DND-41 (cell line): ENCODE data around the gene OR4F6.
A peak's percentile ranks its signal among the peaks of the same experiment; 100 is the strongest.
"Not testable (repeated sequence)": the region's sequence is repeated elsewhere in the genome, so short reads cannot be mapped to it uniquely, and the experiment has no call there.

Experiments
- ATAC-seq: fragments of 200-7000 bp; cut with Tn5 transposase; 3 replicates; pipeline ENCODE4 v1.9.1; 2021; ENCODE audit warnings: low read depth; ENCODE audit not compliant: insufficient read depth
- DNase-seq: peaks from one replicate; pipeline ENCODE4 v3.0.0-alpha.2; 2020
- H2AFZ ChIP-seq: 2 replicates; pipeline ENCODE4 v1.6.0; 2012; ENCODE audit warnings: low read depth, low read length
- H3K27ac ChIP-seq: 2 replicates; pipeline ENCODE4 v1.5.1; 2012; ENCODE audit warnings: low read length, inconsistent platforms
- H3K27me3 ChIP-seq: fragments of 200-600 bp; sonication (generic); 2 replicates; pipeline ENCODE4 v1.6.0; 2012; ENCODE audit warnings: low read length, mild to moderate bottlenecking, inconsistent platforms; ENCODE audit not compliant: insufficient read depth, poor library complexity
- H3K36me3 ChIP-seq: 2 replicates; pipeline ENCODE4 v1.5.1; 2012; ENCODE audit warnings: low read length, inconsistent platforms; ENCODE audit not compliant: insufficient read depth
- H3K4me1 ChIP-seq: 2 replicates; pipeline ENCODE4 v1.5.1; 2012; ENCODE audit warnings: mild to moderate bottlenecking, low read length; ENCODE audit not compliant: insufficient read depth
- H3K4me2 ChIP-seq: 2 replicates; pipeline ENCODE4 v1.6.0; 2012; ENCODE audit warnings: mild to moderate bottlenecking, moderate library complexity, low read length, inconsistent platforms; ENCODE audit not compliant: insufficient read depth
- H3K4me3 ChIP-seq, 2 experiments: fragments of 200-600 bp in 1 of 2; shearing (Covaris generic) in 1 of 2; 2 replicates each; pipeline ENCODE4 v1.5.1; 2012 to 2016; ENCODE audit warnings: inconsistent platforms in 2 of 2, low read length in 2 of 2, mild to moderate bottlenecking in 2 of 2, low read depth in 1 of 2, moderate library complexity in 1 of 2
- H3K79me2 ChIP-seq: 2 replicates; pipeline ENCODE4 v1.6.0; 2012; ENCODE audit warnings: low read length, inconsistent platforms; ENCODE audit not compliant: insufficient read depth
- H3K9ac ChIP-seq: 2 replicates; pipeline ENCODE4 v1.6.0; 2012; ENCODE audit warnings: low read depth, mild to moderate bottlenecking, inconsistent platforms, low read length, moderate library complexity
- H3K9me3 ChIP-seq: 2 replicates; pipeline ENCODE4 v1.5.1; 2012; ENCODE audit warnings: low read length, moderate library complexity, mild to moderate bottlenecking, inconsistent platforms; ENCODE audit not compliant: insufficient read depth, severe bottlenecking
- H4K20me1 ChIP-seq: 2 replicates; pipeline ENCODE4 v1.6.0; 2012; ENCODE audit warnings: low read length; ENCODE audit not compliant: insufficient read depth
- CTCF ChIP-seq: IDR thresholded peaks from 2 replicates; pipeline ENCODE4 v1.5.1; 2012; ENCODE audit warnings: borderline replicate concordance, low read length, moderate library complexity, mild to moderate bottlenecking; ENCODE audit not compliant: poor library complexity, severe bottlenecking; ENCODE audit errors: extremely low read depth
- EZH2 ChIP-seq: IDR thresholded peaks from 3 replicates; pipeline ENCODE4 v1.6.1; 2012; ENCODE audit warnings: borderline replicate concordance, low read depth, mild to moderate bottlenecking, moderate library complexity, low read length, inconsistent platforms; ENCODE audit not compliant: severe bottlenecking

Gene OR4F6

GRCh38 chr15:101772921-101773320 lies 30.4 kb upstream of the OR4F6 start:
- Histone ChIP-seq H3K4me1 (no peaks in the 10 kb centered on the region), H3K27ac (no peak overlapping the region), H3K9ac (no peak overlapping the region), H3K9me3 (no peaks in the 10 kb centered on the region), H3K4me2 (no peak overlapping the region), H3K27me3 (peaks cover 3% of the 10 kb centered on the region), H3K36me3 (no peaks in the 10 kb centered on the region), H4K20me1 (no peaks in the 10 kb centered on the region), H2AFZ (no peak overlapping the region), H3K79me2 (no peaks in the 10 kb centered on the region), H3K4me3 (no peak overlapping the region)
- ATAC-seq (no peak), DNase-seq (no peak)
- TF ChIP-seq EZH2 (no peak), CTCF (no peak)

GRCh38 chr15:101773496-101774100 lies 29.7 kb upstream of the OR4F6 start:
- TF ChIP-seq EZH2 = no peak
- peak; percentile 48 for TF ChIP-seq CTCF
- H3K9me3 ChIP-seq = no peaks in the 10 kb centered on the region
- no peak overlapping the region for H3K27ac ChIP-seq
- no peak for ATAC-seq
- H3K27me3 ChIP-seq = peaks cover 3% of the 10 kb centered on the region
- no peaks in the 10 kb centered on the region for H3K4me1 ChIP-seq
- no peak overlapping the region for H2AFZ ChIP-seq
- no peak overlapping the region for H3K4me2 ChIP-seq
- no peak for DNase-seq
- no peaks in the 10 kb centered on the region for H4K20me1 ChIP-seq
- H3K9ac ChIP-seq = no peak overlapping the region
- no peaks in the 10 kb centered on the region for H3K36me3 ChIP-seq
- H3K79me2 ChIP-seq = no peaks in the 10 kb centered on the region
- no peak overlapping the region for H3K4me3 ChIP-seq

DNA sequence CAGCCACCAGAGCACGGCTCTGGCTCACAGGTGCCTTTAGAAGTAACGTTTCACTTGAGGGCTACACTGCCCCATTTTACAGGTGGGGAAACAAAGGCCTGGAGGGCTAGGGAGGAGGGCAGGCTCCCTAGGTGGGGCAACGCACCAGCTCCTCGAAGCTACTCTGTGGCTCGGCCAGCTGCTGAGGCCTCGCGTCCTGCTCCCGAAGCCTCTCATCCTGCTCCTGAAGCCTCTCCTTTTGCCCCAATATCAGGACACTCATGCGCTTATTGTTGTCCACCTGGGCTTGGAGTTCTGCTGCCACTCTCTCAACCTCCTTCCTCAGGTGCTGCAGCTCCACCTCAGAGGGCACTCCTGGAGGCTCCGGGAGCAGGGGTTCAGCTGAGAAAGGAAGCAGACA lies 28.2 kb upstream of the OR4F6 start:
- Histone ChIP-seq H3K27ac (no peak overlapping the region), H3K9me3 (no peaks in the 10 kb centered on the region), H3K79me2 (no peaks in the 10 kb centered on the region), H3K4me1 (no peaks in the 10 kb centered on the region), H3K9ac (no peak overlapping the region), H3K4me3 (no peak overlapping the region), H3K36me3 (no peaks in the 10 kb centered on the region), H3K27me3 (peaks cover 3% of the 10 kb centered on the region), H2AFZ (no peak overlapping the region), H4K20me1 (no peaks in the 10 kb centered on the region), H3K4me2 (no peak overlapping the region)
- ATAC-seq = no peak
- DNase-seq = no peak
- TF ChIP-seq CTCF (no peak), EZH2 (no peak)

GRCh38 chr15:101778576-101778975 lies 24.7 kb upstream of the OR4F6 start:
- not testable (repeated sequence) for H3K27me3 ChIP-seq, H3K79me2 ChIP-seq, H3K4me2 ChIP-seq, H3K27ac ChIP-seq, H4K20me1 ChIP-seq, H3K36me3 ChIP-seq, H3K9me3 ChIP-seq, H2AFZ ChIP-seq, DNase-seq, H3K4me3 ChIP-seq, H3K4me1 ChIP-seq, ATAC-seq, H3K9ac ChIP-seq

GRCh38 chr15:101780225-101780624 lies 23.1 kb upstream of the OR4F6 start:
- H3K4me1 ChIP-seq, H2AFZ ChIP-seq, H3K4me2 ChIP-seq, H3K9ac ChIP-seq, H3K27me3 ChIP-seq, DNase-seq, ATAC-seq, H3K27ac ChIP-seq, H3K36me3 ChIP-seq, H3K9me3 ChIP-seq, H4K20me1 ChIP-seq, H3K4me3 ChIP-seq, H3K79me2 ChIP-seq: not testable (repeated sequence)
